ENCODE data around the gene PDE8B. TPM values are rescaled to one million over a fixed set of nuclear protein-coding genes. Genes with fewer than 3 reads are reported as not detected.

The PDE8B gene
- total RNA-seq, 1 experiment from 2014 or later, result 0.17 TPM

DNA sequence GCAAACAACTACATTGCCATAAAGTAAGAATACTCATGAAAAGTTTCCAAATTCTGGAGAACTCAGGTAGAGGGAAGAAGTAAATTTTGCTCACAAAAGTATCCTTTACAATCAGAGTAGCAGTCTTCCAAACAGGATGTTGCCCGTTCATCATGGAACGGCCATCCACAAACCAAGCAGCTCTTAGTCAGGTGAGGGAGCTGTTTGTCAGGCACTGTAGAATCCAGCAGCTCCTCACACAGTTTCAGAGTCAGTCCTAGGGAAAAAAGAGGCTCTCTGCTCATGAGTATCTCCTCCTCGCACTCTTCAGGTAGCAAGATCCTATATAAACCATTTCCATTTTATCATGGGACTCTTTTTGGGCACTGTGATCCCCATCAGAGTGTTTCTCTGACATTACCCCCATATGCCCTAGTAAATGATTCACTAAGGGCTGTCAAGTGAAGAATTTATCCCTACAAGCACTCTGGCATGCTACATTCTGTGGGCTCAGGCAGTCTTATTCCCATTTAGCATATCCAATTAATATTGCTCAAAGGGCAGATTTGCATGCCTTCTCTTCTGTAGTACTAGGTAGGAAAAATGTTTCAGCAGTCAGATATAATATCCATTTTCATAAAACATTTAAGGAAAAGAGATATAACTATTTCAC, 183.7 kb downstream of the PDE8B start (continued):
- TF ChIP-seq, protein P1, sequence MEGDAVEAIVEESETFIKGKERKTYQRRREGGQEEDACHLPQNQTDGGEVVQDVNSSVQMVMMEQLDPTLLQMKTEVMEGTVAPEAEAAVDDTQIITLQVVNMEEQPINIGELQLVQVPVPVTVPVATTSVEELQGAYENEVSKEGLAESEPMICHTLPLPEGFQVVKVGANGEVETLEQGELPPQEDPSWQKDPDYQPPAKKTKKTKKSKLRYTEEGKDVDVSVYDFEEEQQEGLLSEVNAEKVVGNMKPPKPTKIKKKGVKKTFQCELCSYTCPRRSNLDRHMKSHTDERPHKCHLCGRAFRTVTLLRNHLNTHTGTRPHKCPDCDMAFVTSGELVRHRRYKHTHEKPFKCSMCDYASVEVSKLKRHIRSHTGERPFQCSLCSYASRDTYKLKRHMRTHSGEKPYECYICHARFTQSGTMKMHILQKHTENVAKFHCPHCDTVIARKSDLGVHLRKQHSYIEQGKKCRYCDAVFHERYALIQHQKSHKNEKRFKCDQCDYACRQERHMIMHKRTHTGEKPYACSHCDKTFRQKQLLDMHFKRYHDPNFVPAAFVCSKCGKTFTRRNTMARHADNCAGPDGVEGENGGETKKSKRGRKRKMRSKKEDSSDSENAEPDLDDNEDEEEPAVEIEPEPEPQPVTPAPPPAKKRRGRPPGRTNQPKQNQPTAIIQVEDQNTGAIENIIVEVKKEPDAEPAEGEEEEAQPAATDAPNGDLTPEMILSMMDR (IDR thresholded peaks at IDR 0.05 in 2 of 3, conservative IDR thresholded peaks at IDR 0.05 in 1 of 3; ENCODE audit: borderline replicate concordance in 1 of 3, insufficient read depth in 1 of 3, low read depth in 2 of 3, low read length in 2 of 3), result no peak
- TF ChIP-seq RAD21 (IDR thresholded peaks at IDR 0.05; ENCODE audit: low read depth), result no peak
- no peak for TF ChIP-seq TCF7L2 (IDR thresholded peaks at IDR 0.05; ENCODE audit: borderline replicate concordance, extremely low read depth, insufficient read depth, insufficient read length)

DNA sequence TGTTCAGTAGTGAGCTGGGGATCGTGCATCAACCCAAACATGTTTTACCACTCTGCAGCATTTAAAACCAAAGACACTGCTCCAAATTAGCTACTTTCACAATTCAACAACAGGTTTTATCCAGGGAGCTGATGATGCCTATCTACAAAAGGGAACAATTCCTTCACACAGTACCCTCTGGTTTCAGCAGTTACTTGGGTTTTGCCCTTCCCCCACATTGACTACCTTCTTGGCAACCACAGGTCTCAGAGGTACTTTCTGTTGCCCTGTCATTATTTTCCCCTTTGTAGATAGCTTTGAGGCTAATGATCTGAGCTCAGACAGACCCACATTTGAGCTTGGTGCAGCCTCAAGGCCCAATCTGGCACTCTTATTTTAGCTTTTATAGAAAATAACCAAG, 185.5 kb downstream of the PDE8B start:
- TF ChIP-seq, protein P1 (IDR thresholded peaks at IDR 0.05 in 2 of 3, conservative IDR thresholded peaks at IDR 0.05 in 1 of 3; ENCODE audit: borderline replicate concordance in 1 of 3, insufficient read depth in 1 of 3, low read depth in 2 of 3, low read length in 2 of 3), result no peak
- TF ChIP-seq TCF7L2 (IDR thresholded peaks at IDR 0.05; ENCODE audit: borderline replicate concordance, extremely low read depth, insufficient read depth, insufficient read length) (no peak), POLR2A (IDR thresholded peaks at IDR 0.05; ENCODE audit: borderline replicate concordance, extremely low read depth, insufficient read depth, insufficient read length) (no peak), ZBTB33 (IDR thresholded peaks at IDR 0.05; ENCODE audit: extremely low read depth, insufficient replicate concordance, low read length) (no peak), SP1 (IDR thresholded peaks at IDR 0.05; ENCODE audit: low read depth) (no peak), POLR2AphosphoS5 (IDR thresholded peaks at IDR 0.05; ENCODE audit: low read depth, low read length) (no peak), SIN3A (IDR thresholded peaks at IDR 0.05; ENCODE audit: low read depth) (no peak), YY1 (IDR thresholded peaks at IDR 0.05; ENCODE audit: extremely low read depth, insufficient replicate concordance, low read depth, low read length) (no peak), JUND (IDR thresholded peaks at IDR 0.05) (no peak), CBX3 (IDR thresholded peaks at IDR 0.05; ENCODE audit: low read depth) (no peak)
- TF ChIP-seq, protein P2, sequence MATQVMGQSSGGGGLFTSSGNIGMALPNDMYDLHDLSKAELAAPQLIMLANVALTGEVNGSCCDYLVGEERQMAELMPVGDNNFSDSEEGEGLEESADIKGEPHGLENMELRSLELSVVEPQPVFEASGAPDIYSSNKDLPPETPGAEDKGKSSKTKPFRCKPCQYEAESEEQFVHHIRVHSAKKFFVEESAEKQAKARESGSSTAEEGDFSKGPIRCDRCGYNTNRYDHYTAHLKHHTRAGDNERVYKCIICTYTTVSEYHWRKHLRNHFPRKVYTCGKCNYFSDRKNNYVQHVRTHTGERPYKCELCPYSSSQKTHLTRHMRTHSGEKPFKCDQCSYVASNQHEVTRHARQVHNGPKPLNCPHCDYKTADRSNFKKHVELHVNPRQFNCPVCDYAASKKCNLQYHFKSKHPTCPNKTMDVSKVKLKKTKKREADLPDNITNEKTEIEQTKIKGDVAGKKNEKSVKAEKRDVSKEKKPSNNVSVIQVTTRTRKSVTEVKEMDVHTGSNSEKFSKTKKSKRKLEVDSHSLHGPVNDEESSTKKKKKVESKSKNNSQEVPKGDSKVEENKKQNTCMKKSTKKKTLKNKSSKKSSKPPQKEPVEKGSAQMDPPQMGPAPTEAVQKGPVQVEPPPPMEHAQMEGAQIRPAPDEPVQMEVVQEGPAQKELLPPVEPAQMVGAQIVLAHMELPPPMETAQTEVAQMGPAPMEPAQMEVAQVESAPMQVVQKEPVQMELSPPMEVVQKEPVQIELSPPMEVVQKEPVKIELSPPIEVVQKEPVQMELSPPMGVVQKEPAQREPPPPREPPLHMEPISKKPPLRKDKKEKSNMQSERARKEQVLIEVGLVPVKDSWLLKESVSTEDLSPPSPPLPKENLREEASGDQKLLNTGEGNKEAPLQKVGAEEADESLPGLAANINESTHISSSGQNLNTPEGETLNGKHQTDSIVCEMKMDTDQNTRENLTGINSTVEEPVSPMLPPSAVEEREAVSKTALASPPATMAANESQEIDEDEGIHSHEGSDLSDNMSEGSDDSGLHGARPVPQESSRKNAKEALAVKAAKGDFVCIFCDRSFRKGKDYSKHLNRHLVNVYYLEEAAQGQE (IDR thresholded peaks at IDR 0.05; ENCODE audit: low read depth), result no peak
- no peaks in the 10 kb centered on the region for H3K36me3 ChIP-seq (ENCODE audit: control insufficient read depth in 1 of 2, insufficient read depth in 2 of 2, low read length in 2 of 2)
- H3K27me3 ChIP-seq (ENCODE audit: insufficient read depth, low read length), result no peaks in the 10 kb centered on the region
- no peak overlapping the region for H3K4me2 ChIP-seq (ENCODE audit: low read length)
- ChIA-PET CTCF (no interaction called here), RAD21 (ENCODE audit: low non-redundant PET in 1 of 2, low total read pairs in 2 of 2, uncharacterized antibody in 2 of 2, unreplicated experiment in 2 of 2) (no interaction called here), POLR2A (no interaction called here)
- no peak overlapping the region for H3K9ac ChIP-seq (ENCODE audit: low read length)
- no peaks in the 10 kb centered on the region for H4K20me1 ChIP-seq (ENCODE audit: insufficient read depth)
- ATAC-seq, result no peak
- H3K79me2 ChIP-seq (ENCODE audit: insufficient read depth, low read length), result no peaks in the 10 kb centered on the region
- intact Hi-C loops (cut with micrococcal nuclease), result no loop called here
- H3K4me3 ChIP-seq (replicated peaks in 1 of 2; ENCODE audit: low read depth in 1 of 2, low read length in 2 of 2), result no peak overlapping the region
- no TSS peak for BruUV-seq (replicated peaks)
- H2AFZ ChIP-seq (ENCODE audit: low read depth, low read length, poor library complexity, severe bottlenecking), result no peak overlapping the region
- H3K9me2 ChIP-seq (ENCODE audit: insufficient read depth), result no peaks in the 10 kb centered on the region
- DNase-seq (ENCODE audit: low read depth, low spot score), result no peak
- H3K4me1 ChIP-seq (ENCODE audit: control insufficient read depth in 1 of 2, insufficient read depth in 2 of 2, low read length in 2 of 2), result no peaks in the 10 kb centered on the region
- H3K9me3 ChIP-seq (ENCODE audit: control insufficient read depth in 1 of 2, insufficient read depth in 1 of 2, low read depth in 1 of 2, low read length in 2 of 2), result no peaks in the 10 kb centered on the region
- H3K27ac ChIP-seq (ENCODE audit: low read depth, low read length), result no peak overlapping the region

All from HCT116 (cell line).